NCI-H2196 (cell line): ENCODE measurements around the gene DNAJC8.

Source experiments
- DNase-seq: peaks from one replicate; lab custom pipeline; 2025; ENCODE audit not compliant: unreplicated experiment; lab: John Stamatoyannopoulos, UW

DNAJC8 gene

GRCh38 chr1:28208818-28209441 is 23.9 kb downstream of the DNAJC8 start:
- DNase-seq: peak; percentile 61

- DNase-seq: no peak
These were observed 27.6 kb downstream of the DNAJC8 start for GRCh38 chr1:28205243-28205642.

- DNase-seq: no peak
These were observed 32.5 kb downstream of the DNAJC8 start for GRCh38 chr1:28200234-28200873.

GRCh38 chr1:28199328-28200233 is 33.2 kb downstream of the DNAJC8 start:
- no peak for DNase-seq

- no peak for DNase-seq
These were observed 35.0 kb downstream of the DNAJC8 start for GRCh38 chr1:28197682-28198415.

GRCh38 chr1:28196330-28196729 is 36.5 kb downstream of the DNAJC8 start:
- no peak for DNase-seq

GRCh38 chr1:28195780-28196179 is 37.0 kb downstream of the DNAJC8 start:
- no peak for DNase-seq

GRCh38 chr1:28194326-28195035 is 38.3 kb downstream of the DNAJC8 start:
- no peak for DNase-seq

GRCh38 chr1:28193701-28194161 is 39.1 kb downstream of the DNAJC8 start:
- no peak for DNase-seq

- DNase-seq: no peak
These were observed 41.7 kb downstream of the DNAJC8 start for GRCh38 chr1:28190996-28191645.

- DNase-seq: no peak
These were observed 42.4 kb downstream of the DNAJC8 start for GRCh38 chr1:28190337-28190979.

GRCh38 chr1:28185071-28185470 is 47.8 kb downstream of the DNAJC8 start:
- no peak for DNase-seq

GRCh38 chr1:28180306-28181305 is 52.2 kb downstream of the DNAJC8 start:
- no peak for DNase-seq

- no peak for DNase-seq
These were observed 53.9 kb downstream of the DNAJC8 start for GRCh38 chr1:28178690-28179485.

- DNase-seq: no peak
These were observed 56.0 kb downstream of the DNAJC8 start, which contains the start of gene PTAFR for GRCh38 chr1:28176492-28177470. Gene PTAFR, minus strand, starts transcription at chr1:28176690. Its CDS starts 25,669 bp downstream, at chr1:28151021.

GRCh38 chr1:28175955-28176485 is 56.8 kb downstream of the DNAJC8 start:
- no peak for DNase-seq
